WTC11 (cell line): ENCODE results near the gene HBQ1. TPM values are rescaled to one million over a fixed set of nuclear protein-coding genes. Genes with fewer than 3 reads are reported as not detected.

ENCODE experiments used
- ATAC-seq: fragments of 200-7000 bp; cut with Tn5 transposase; 2 replicates; pipeline ENCODE4 v1.10.0; 2021; ENCODE audit warnings: mild to moderate bottlenecking, moderate library complexity
- CTCF ChIA-PET: fragments of 300-600 bp; sonication (Branson Sonifier 250); formaldehyde crosslinking; loops from one replicate; lab custom pipeline; 2021; ENCODE audit warnings: antibody characterized with exemption; lab: Charles Lee
- POLR2A ChIA-PET: fragments of 350-600 bp; sonication (Branson Sonifier 250); formaldehyde crosslinking; loops from one replicate; lab custom pipeline; 2021; ENCODE audit warnings: antibody characterized with exemption; lab: Charles Lee
- DNase-seq: peaks from one replicate; pipeline ENCODE4 v3.0.0; 2021; ENCODE audit warnings: low spot score
- H3K27ac Mint-ChIP-seq: 2 replicates; pipeline ENCODE4 v1.8.0; 2021; ENCODE audit warnings: mixed read lengths
- H3K27me3 Mint-ChIP-seq: 2 replicates; pipeline ENCODE4 v1.8.0; 2021; ENCODE audit warnings: low read depth, mild to moderate bottlenecking, moderate library complexity, mixed read lengths
- H3K36me3 Mint-ChIP-seq: 2 replicates; pipeline ENCODE4 v1.8.0; 2021; ENCODE audit warnings: mixed read lengths
- H3K4me1 Mint-ChIP-seq: 2 replicates; pipeline ENCODE4 v1.8.0; 2022; ENCODE audit warnings: mixed read lengths
- H3K4me3 Mint-ChIP-seq: 2 replicates; pipeline ENCODE4 v1.8.0; 2021; ENCODE audit warnings: mild to moderate bottlenecking, moderate library complexity, mixed read lengths
- H3K9me3 Mint-ChIP-seq: 2 replicates; pipeline ENCODE4 v1.8.0; 2021; ENCODE audit warnings: mixed read lengths
- KAT7 ChIP-seq: sonication (generic); formaldehyde crosslinking; IDR thresholded peaks from 2 replicates; pipeline ENCODE4 v1.8.1; 2023; ENCODE audit warnings: missing genetic modification reagents, mild to moderate bottlenecking, borderline replicate concordance
- NFATC4 ChIP-seq: fragments of 250-450 bp; sonication (Bioruptor Pico); IDR thresholded peaks from 2 replicates; pipeline ENCODE4 v1.9.0; 2021; ENCODE audit warnings: mild to moderate bottlenecking
- NFE2L1 ChIP-seq: sonication (generic); formaldehyde crosslinking; IDR thresholded peaks from 2 replicates; pipeline ENCODE4 v1.8.1; 2023; ENCODE audit warnings: missing genetic modification reagents
- SMAD3 ChIP-seq: sonication (generic); formaldehyde crosslinking; IDR thresholded peaks from 2 replicates; pipeline ENCODE4 v1.8.0; 2022; ENCODE audit warnings: missing genetic modification reagents, mild to moderate bottlenecking, borderline replicate concordance
- TEAD4 ChIP-seq: sonication (generic); formaldehyde crosslinking; IDR thresholded peaks from 2 replicates; pipeline ENCODE4 v1.8.0; 2022; ENCODE audit warnings: mild to moderate bottlenecking, missing genetic modification reagents
- ZNF232 ChIP-seq: sonication (generic); formaldehyde crosslinking; IDR thresholded peaks from 2 replicates; pipeline ENCODE4 v1.8.0; 2022; ENCODE audit warnings: mild to moderate bottlenecking, missing genetic modification reagents
- ZNF263 ChIP-seq: sonication (generic); formaldehyde crosslinking; IDR thresholded peaks from 2 replicates; pipeline ENCODE4 v1.8.1; 2022; ENCODE audit warnings: low read depth, mild to moderate bottlenecking, moderate library complexity, missing genetic modification reagents
- ZNF396 ChIP-seq: fragments of 250-450 bp; sonication (Bioruptor Pico); IDR thresholded peaks from 2 replicates; pipeline ENCODE4 v1.8.0; 2021; ENCODE audit warnings: mild to moderate bottlenecking, moderate library complexity, borderline replicate concordance
- total RNA-seq: library from RNA; stranded (reverse); gene quantifications from 3 replicates; pipeline ENCODE4 v1.2.3, GENCODE V29; 2021
- TF ChIP-seq, protein P1 (sequence below): sonication (generic); formaldehyde crosslinking; IDR thresholded peaks from 2 replicates; pipeline ENCODE4 v1.8.0; 2023; ENCODE audit warnings: missing genetic modification reagents, mild to moderate bottlenecking, borderline replicate concordance
- TF ChIP-seq, protein P2 (sequence below): sonication (generic); formaldehyde crosslinking; IDR thresholded peaks from 2 replicates; pipeline ENCODE4 v1.8.1; 2023; ENCODE audit warnings: mild to moderate bottlenecking, missing genetic modification reagents, moderate library complexity
- TF ChIP-seq, protein P3 (sequence below): fragments of 200-600 bp; IDR thresholded peaks from 2 replicates; pipeline ENCODE4 v1.8.0; 2022; ENCODE audit warnings: antibody characterized with exemption
- TF ChIP-seq, protein P4 (sequence below): sonication (generic); formaldehyde crosslinking; IDR thresholded peaks from 2 replicates; pipeline ENCODE4 v1.8.0; 2023; ENCODE audit warnings: mild to moderate bottlenecking, missing genetic modification reagents

The HBQ1 gene
- total RNA-seq, 1 experiment from 2014 or later: 3.0 TPM

DNA sequence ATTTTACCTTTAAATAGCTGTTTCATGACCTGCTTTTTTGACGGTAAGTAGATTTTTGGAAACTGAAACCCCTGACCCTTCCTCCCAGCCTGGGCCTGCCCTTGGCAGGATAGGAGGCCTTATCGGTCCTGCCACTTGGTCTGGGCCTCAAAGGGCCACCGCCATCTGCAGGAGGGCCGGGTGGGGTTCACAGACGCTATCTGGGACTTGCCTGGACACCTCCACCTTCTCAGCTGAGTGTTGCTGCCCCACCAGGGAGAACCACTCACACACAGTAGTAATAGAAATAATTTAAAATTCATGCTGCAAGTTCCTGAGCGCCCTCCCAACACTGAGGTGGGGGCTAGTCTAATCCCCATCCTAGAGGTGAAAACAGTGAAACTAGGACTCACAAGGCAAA lies 37.2 kb upstream of the HBQ1 start (continued):
- TF ChIP-seq, protein P1, sequence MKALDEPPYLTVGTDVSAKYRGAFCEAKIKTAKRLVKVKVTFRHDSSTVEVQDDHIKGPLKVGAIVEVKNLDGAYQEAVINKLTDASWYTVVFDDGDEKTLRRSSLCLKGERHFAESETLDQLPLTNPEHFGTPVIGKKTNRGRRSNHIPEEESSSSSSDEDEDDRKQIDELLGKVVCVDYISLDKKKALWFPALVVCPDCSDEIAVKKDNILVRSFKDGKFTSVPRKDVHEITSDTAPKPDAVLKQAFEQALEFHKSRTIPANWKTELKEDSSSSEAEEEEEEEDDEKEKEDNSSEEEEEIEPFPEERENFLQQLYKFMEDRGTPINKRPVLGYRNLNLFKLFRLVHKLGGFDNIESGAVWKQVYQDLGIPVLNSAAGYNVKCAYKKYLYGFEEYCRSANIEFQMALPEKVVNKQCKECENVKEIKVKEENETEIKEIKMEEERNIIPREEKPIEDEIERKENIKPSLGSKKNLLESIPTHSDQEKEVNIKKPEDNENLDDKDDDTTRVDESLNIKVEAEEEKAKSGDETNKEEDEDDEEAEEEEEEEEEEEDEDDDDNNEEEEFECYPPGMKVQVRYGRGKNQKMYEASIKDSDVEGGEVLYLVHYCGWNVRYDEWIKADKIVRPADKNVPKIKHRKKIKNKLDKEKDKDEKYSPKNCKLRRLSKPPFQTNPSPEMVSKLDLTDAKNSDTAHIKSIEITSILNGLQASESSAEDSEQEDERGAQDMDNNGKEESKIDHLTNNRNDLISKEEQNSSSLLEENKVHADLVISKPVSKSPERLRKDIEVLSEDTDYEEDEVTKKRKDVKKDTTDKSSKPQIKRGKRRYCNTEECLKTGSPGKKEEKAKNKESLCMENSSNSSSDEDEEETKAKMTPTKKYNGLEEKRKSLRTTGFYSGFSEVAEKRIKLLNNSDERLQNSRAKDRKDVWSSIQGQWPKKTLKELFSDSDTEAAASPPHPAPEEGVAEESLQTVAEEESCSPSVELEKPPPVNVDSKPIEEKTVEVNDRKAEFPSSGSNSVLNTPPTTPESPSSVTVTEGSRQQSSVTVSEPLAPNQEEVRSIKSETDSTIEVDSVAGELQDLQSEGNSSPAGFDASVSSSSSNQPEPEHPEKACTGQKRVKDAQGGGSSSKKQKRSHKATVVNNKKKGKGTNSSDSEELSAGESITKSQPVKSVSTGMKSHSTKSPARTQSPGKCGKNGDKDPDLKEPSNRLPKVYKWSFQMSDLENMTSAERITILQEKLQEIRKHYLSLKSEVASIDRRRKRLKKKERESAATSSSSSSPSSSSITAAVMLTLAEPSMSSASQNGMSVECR: no peak

DNA sequence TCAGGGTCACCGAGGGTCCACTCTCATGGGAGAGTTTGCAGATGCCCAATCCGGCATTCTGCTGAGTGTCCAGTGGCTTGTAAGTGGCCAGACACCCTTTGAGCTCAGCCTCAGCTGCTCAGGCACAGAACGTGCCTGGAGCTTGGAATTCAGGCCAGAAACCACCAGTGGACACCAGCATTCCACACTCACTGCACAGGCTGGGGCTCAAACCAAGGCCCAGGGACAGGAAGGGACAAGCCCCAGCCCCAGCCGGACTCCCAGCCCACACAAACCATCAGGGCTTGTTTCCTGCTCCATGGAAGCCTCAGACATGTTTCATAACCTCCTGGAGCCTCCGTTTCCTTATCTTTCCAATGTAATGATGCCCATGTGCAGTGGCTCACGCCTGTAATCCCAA lies 36.8 kb upstream of the HBQ1 start:
- Mint-ChIP-seq H3K36me3 (no peaks in the 10 kb centered on the region), H3K4me3 (no peak overlapping the region), H3K9me3 (peaks cover 5% of the 10 kb centered on the region; the same call in 1 of the 2 replicates), H3K27ac (no peak overlapping the region), H3K27me3 (peaks cover 36% of the 10 kb centered on the region), H3K4me1 (no peaks in the 10 kb centered on the region)
- ATAC-seq: no peak
- POLR2A ChIA-PET: no interaction called here
- CTCF ChIA-PET: interaction anchor here (2.1 kb wide), 1 partner anchor 47 kb away, joined by 6 read pairs; no protein-coding TSS in a partner anchor
- DNase-seq: no peak
- no peak for TF ChIP-seq NFE2L1 (CRISPR knock-in tag)

DNA sequence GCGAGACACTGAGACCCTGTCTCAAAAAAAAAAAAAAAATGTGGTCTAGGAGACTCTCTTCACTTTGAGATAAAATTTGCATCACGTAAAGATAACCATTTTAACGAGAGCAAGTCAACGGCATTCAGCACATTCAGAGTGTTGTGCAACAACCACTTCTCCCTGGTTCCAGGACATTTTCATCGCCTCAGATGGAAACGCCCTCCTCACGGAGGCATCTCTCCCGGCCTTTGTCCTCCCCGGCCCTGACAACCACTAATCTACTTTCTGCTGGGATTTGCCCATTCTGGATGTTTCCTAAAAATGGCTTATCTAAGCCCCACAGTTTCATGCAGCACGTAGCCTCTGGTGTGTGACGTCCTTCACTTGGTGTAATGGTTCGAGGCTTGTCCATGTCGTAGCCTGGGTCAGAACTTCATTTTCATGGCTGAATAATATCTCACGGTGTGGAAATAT lies 35.4 kb upstream of the HBQ1 start:
- Mint-ChIP-seq H3K27me3 (peaks cover 47% of the 10 kb centered on the region), H3K9me3 (peaks cover 5% of the 10 kb centered on the region; the same call in 1 of the 2 replicates), H3K27ac (no peak overlapping the region), H3K36me3 (no peaks in the 10 kb centered on the region), H3K4me1 (no peaks in the 10 kb centered on the region), H3K4me3 (no peak overlapping the region)
- no peak for DNase-seq
- CTCF ChIA-PET: interaction anchor here (0.6 kb wide), 1 partner anchor 13 kb away, joined by 3 read pairs; no protein-coding TSS in a partner anchor
- no peak for ATAC-seq
- TF ChIP-seq, protein P2, sequence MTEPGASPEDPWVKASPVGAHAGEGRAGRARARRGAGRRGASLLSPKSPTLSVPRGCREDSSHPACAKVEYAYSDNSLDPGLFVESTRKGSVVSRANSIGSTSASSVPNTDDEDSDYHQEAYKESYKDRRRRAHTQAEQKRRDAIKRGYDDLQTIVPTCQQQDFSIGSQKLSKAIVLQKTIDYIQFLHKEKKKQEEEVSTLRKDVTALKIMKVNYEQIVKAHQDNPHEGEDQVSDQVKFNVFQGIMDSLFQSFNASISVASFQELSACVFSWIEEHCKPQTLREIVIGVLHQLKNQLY (CRISPR knock-in tag): no peak
- TF ChIP-seq SMAD3 (no peak), ZNF396 (CRISPR knock-in tag) (no peak)
- TF ChIP-seq, protein P3, sequence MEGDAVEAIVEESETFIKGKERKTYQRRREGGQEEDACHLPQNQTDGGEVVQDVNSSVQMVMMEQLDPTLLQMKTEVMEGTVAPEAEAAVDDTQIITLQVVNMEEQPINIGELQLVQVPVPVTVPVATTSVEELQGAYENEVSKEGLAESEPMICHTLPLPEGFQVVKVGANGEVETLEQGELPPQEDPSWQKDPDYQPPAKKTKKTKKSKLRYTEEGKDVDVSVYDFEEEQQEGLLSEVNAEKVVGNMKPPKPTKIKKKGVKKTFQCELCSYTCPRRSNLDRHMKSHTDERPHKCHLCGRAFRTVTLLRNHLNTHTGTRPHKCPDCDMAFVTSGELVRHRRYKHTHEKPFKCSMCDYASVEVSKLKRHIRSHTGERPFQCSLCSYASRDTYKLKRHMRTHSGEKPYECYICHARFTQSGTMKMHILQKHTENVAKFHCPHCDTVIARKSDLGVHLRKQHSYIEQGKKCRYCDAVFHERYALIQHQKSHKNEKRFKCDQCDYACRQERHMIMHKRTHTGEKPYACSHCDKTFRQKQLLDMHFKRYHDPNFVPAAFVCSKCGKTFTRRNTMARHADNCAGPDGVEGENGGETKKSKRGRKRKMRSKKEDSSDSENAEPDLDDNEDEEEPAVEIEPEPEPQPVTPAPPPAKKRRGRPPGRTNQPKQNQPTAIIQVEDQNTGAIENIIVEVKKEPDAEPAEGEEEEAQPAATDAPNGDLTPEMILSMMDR: no peak
- TF ChIP-seq, protein P4, sequence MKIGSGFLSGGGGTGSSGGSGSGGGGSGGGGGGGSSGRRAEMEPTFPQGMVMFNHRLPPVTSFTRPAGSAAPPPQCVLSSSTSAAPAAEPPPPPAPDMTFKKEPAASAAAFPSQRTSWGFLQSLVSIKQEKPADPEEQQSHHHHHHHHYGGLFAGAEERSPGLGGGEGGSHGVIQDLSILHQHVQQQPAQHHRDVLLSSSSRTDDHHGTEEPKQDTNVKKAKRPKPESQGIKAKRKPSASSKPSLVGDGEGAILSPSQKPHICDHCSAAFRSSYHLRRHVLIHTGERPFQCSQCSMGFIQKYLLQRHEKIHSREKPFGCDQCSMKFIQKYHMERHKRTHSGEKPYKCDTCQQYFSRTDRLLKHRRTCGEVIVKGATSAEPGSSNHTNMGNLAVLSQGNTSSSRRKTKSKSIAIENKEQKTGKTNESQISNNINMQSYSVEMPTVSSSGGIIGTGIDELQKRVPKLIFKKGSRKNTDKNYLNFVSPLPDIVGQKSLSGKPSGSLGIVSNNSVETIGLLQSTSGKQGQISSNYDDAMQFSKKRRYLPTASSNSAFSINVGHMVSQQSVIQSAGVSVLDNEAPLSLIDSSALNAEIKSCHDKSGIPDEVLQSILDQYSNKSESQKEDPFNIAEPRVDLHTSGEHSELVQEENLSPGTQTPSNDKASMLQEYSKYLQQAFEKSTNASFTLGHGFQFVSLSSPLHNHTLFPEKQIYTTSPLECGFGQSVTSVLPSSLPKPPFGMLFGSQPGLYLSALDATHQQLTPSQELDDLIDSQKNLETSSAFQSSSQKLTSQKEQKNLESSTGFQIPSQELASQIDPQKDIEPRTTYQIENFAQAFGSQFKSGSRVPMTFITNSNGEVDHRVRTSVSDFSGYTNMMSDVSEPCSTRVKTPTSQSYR: no peak
- POLR2A ChIA-PET: no interaction called here

DNA sequence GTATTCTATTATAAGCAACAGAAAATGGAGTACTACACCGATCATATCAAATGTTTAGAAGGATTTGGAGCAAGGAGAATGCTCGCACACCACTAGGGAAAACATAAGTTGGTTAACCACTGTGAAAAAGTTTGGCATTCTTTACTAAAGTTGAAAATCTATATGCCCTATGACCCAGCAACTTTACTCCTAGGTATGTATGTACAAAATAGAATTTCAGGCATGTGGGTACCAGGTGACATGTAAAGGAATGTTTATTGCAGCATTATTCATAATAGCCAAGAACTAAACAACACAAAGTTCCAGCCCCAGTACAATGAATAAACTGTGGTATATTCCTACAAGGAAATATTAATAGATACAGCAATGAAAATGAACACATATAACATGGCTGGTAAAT lies 33.6 kb upstream of the HBQ1 start:
- POLR2A ChIA-PET: no interaction called here
- ATAC-seq: no peak
- TF ChIP-seq TEAD4 (CRISPR knock-in tag) (no peak), ZNF263 (CRISPR knock-in tag) (no peak), ZNF232 (CRISPR knock-in tag) (no peak), KAT7 (CRISPR knock-in tag) (no peak), NFATC4 (CRISPR knock-in tag) (no peak)
- TF ChIP-seq, protein P1: no peak
- TF ChIP-seq, protein P3: no peak

More for the DNA sequence above, 33.6 kb upstream of the HBQ1 start:
- H3K27ac Mint-ChIP-seq: no peak overlapping the region
- CTCF ChIA-PET: no interaction called here
- no peak overlapping the region for H3K4me3 Mint-ChIP-seq
- DNase-seq: no peak
- H3K9me3 Mint-ChIP-seq: no peaks in the 10 kb centered on the region
- no peaks in the 10 kb centered on the region for H3K36me3 Mint-ChIP-seq
- peaks cover 55% of the 10 kb centered on the region for H3K27me3 Mint-ChIP-seq
- no peaks in the 10 kb centered on the region for H3K4me1 Mint-ChIP-seq
